ENCODE measurements around the gene ATRNL1. TPM values are rescaled to one million over a fixed set of nuclear protein-coding genes. Genes with fewer than 3 reads are reported as not detected.

ATRNL1 gene
- polyA plus RNA-seq, 4 donors = 0.78 to 1.1 TPM; not detected in 2

DNA sequence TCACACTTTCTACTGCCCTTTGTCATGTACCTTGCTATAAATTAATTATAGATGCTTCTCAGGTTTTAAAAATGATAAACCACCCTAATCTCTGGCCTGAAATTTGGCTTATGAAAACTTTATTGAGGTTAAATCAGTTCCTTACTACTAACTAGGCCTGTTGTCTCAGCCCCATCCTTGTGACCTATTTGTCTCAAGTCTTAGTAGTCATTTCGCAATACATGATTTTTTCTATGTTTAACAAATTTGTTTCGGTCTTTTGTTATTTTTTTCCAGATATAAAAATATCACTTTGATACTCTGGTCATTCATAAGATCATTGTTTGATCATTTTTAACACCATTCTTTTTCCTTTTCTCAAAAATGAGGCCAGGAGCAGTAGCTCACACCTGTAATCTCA, 768.3 kb downstream of the ATRNL1 start:
- DNase-seq = no peak
- Histone ChIP-seq H3K9me3 (ENCODE audit: control insufficient read depth in 2 of 2, insufficient read depth in 1 of 2, low read depth in 1 of 2, low read length in 1 of 2) (no peaks in the 10 kb centered on the region), H3K36me3 (ENCODE audit: control insufficient read depth in 3 of 3, insufficient read depth in 2 of 3, low read depth in 1 of 3, low read length in 3 of 3) (no peaks in the 10 kb centered on the region), H3K27ac (ENCODE audit: low read depth in 1 of 3, low read length in 2 of 3) (peak overlapping the region in 1 of 3 donors; percentile 64), H3K27me3 (ENCODE audit: control insufficient read depth in 3 of 3, insufficient read depth in 3 of 3, low read length in 3 of 3) (no peaks in the 10 kb centered on the region), H3K4me1 (ENCODE audit: control insufficient read depth in 3 of 3, insufficient read depth in 2 of 3, low read depth in 1 of 3, low read length in 2 of 3) (peaks cover 0 to 8% (median 0%) of the 10 kb centered on the region in 3 donors), H3K4me3 (ENCODE audit: low read depth in 1 of 3, low read length in 3 of 3) (no peak overlapping the region)
- 86 to 88% (median 86%) methylated on average over 2 of the region's 2 CpGs for WGBS, 3 donors
- FAIRE-seq = no peak

DNA sequence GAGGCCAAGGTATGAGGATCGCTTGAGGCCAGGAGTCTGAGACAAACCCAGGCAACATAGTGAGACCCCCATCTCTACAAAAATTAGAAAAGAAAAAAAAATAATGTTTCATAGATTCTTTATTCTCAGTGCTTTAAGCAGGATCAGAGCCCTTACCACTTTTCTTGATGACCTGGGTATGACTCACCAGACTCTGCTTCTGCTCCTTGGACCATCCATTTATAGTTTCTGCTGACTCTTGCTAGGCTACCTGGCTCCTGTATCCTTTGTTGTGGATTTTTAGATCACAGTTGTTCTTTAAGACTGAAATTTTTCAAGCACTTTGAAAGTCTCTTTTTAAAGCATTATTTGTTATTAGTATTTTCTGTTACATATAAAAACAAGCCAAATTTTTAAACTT, 768.7 kb downstream of the ATRNL1 start:
- Histone ChIP-seq H3K27me3 (ENCODE audit: control insufficient read depth in 3 of 3, insufficient read depth in 3 of 3, low read length in 3 of 3) (no peaks in the 10 kb centered on the region), H3K4me3 (ENCODE audit: low read depth in 1 of 3, low read length in 3 of 3) (no peak overlapping the region), H3K27ac (ENCODE audit: low read depth in 1 of 3, low read length in 2 of 3) (peak overlapping the region in 1 of 3 donors; percentile 64), H3K9me3 (ENCODE audit: control insufficient read depth in 2 of 2, insufficient read depth in 1 of 2, low read depth in 1 of 2, low read length in 1 of 2) (no peaks in the 10 kb centered on the region), H3K36me3 (ENCODE audit: control insufficient read depth in 3 of 3, insufficient read depth in 2 of 3, low read depth in 1 of 3, low read length in 3 of 3) (no peaks in the 10 kb centered on the region), H3K4me1 (ENCODE audit: control insufficient read depth in 3 of 3, insufficient read depth in 2 of 3, low read depth in 1 of 3, low read length in 2 of 3) (peaks cover 0 to 8% (median 0%) of the 10 kb centered on the region in 3 donors)
- WGBS, 3 donors = 85 to 97% (median 97%) methylated on average over 1 of the region's 1 CpG
- DNase-seq = peak in 1 of 2 donors; percentile 34
- FAIRE-seq = no peak

DNA sequence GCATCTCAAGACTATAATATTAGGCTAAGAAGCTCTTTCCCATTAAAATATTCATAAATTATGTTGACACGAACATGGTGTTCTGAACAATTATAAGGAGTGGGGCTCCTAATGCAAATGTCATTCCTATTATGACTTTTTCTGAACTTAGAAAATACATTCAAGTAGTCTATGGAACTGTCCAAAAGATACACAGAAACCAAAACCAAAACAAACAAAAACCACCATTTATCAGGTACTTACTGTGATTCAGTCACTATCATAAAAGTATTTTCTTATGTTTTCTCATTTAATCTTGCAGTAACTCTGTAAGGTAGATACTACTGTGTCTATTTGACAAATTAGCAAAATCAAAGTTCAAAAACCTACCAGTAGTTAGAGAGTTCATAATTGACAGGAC, 773.0 kb downstream of the ATRNL1 start:
- FAIRE-seq (no peak), DNase-seq (no peak)
- Histone ChIP-seq H3K4me1 (ENCODE audit: control insufficient read depth in 3 of 3, insufficient read depth in 2 of 3, low read depth in 1 of 3, low read length in 2 of 3) (peaks cover 0 to 6% (median 0%) of the 10 kb centered on the region in 3 donors), H3K27ac (ENCODE audit: low read depth in 1 of 3, low read length in 2 of 3) (no peak overlapping the region), H3K27me3 (ENCODE audit: control insufficient read depth in 3 of 3, insufficient read depth in 3 of 3, low read length in 3 of 3) (no peaks in the 10 kb centered on the region), H3K9me3 (ENCODE audit: control insufficient read depth in 2 of 2, insufficient read depth in 1 of 2, low read depth in 1 of 2, low read length in 1 of 2) (no peaks in the 10 kb centered on the region), H3K4me3 (ENCODE audit: low read depth in 1 of 3, low read length in 3 of 3) (no peak overlapping the region), H3K36me3 (ENCODE audit: control insufficient read depth in 3 of 3, insufficient read depth in 2 of 3, low read depth in 1 of 3, low read length in 3 of 3) (no peaks in the 10 kb centered on the region)
- WGBS, 3 donors = 86 to 89% (median 87%) methylated on average over 1 of the region's 1 CpG

DNA sequence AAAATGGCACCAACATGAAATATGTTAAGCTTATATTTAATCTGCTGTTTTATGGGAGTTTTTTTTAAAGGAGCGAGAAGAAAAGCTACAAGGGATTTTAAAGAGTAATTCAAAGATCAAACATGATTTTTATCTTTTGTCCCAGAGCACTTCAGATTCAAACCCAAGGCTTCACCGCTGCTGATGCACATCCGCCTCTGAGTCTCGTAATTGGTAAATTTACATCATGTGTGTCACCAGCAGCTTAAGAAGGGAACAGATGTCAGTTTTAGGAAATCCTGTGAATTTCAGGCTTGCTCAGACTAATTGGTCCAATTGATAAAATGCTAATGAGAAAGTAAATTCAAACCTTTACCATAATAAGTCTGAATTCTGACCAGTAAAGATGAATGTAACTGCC, 773.5 kb downstream of the ATRNL1 start:
- WGBS, 3 donors = 88 to 92% (median 89%) methylated on average over 4 of the region's 4 CpGs
- peaks cover 0 to 4% (median 0%) of the 10 kb centered on the region in 3 donors for H3K4me1 ChIP-seq (ENCODE audit: control insufficient read depth in 3 of 3, insufficient read depth in 2 of 3, low read depth in 1 of 3, low read length in 2 of 3)
- H3K27me3 ChIP-seq (ENCODE audit: control insufficient read depth in 3 of 3, insufficient read depth in 3 of 3, low read length in 3 of 3) = no peaks in the 10 kb centered on the region
- no peak for DNase-seq
- no peak overlapping the region for H3K4me3 ChIP-seq (ENCODE audit: low read depth in 1 of 3, low read length in 3 of 3)
- no peak overlapping the region for H3K27ac ChIP-seq (ENCODE audit: low read depth in 1 of 3, low read length in 2 of 3)
- FAIRE-seq = no peak
- no peaks in the 10 kb centered on the region for H3K36me3 ChIP-seq (ENCODE audit: control insufficient read depth in 3 of 3, insufficient read depth in 2 of 3, low read depth in 1 of 3, low read length in 3 of 3)
- no peaks in the 10 kb centered on the region for H3K9me3 ChIP-seq (ENCODE audit: control insufficient read depth in 2 of 2, insufficient read depth in 1 of 2, low read depth in 1 of 2, low read length in 1 of 2)

DNA sequence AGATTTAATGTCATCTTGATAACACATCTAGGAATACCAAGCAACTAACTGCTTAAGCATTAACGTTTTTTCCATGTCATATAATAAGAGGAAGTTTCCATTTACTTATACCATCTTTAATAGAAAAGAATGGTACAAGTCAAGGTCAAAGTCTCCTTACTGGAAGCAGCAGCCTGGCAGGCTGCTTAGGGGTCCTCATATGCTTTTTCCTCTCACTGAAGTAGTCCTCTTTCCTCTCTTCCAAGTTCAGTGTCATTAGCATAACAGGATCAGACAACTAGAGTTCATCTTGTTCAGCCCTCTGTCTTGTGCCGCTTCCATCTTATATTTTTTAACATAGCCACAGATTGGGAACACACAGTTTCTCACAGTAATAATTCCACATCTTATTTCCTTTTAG, 774.1 kb downstream of the ATRNL1 start:
- Histone ChIP-seq H3K27me3 (ENCODE audit: control insufficient read depth in 3 of 3, insufficient read depth in 3 of 3, low read length in 3 of 3) (no peaks in the 10 kb centered on the region), H3K36me3 (ENCODE audit: control insufficient read depth in 3 of 3, insufficient read depth in 2 of 3, low read depth in 1 of 3, low read length in 3 of 3) (no peaks in the 10 kb centered on the region), H3K4me1 (ENCODE audit: control insufficient read depth in 3 of 3, insufficient read depth in 2 of 3, low read depth in 1 of 3, low read length in 2 of 3) (peaks cover 0 to under 1% (median 0%) of the 10 kb centered on the region in 3 donors), H3K9me3 (ENCODE audit: control insufficient read depth in 2 of 2, insufficient read depth in 1 of 2, low read depth in 1 of 2, low read length in 1 of 2) (no peaks in the 10 kb centered on the region), H3K4me3 (ENCODE audit: low read depth in 1 of 3, low read length in 3 of 3) (no peak overlapping the region), H3K27ac (ENCODE audit: low read depth in 1 of 3, low read length in 2 of 3) (no peak overlapping the region)
- 50 to 57% (median 51%) methylated on average over 2 of the region's 2 CpGs for WGBS, 3 donors
- no peak for FAIRE-seq
- peak in 1 of 2 donors; percentile 7 for DNase-seq

DNA sequence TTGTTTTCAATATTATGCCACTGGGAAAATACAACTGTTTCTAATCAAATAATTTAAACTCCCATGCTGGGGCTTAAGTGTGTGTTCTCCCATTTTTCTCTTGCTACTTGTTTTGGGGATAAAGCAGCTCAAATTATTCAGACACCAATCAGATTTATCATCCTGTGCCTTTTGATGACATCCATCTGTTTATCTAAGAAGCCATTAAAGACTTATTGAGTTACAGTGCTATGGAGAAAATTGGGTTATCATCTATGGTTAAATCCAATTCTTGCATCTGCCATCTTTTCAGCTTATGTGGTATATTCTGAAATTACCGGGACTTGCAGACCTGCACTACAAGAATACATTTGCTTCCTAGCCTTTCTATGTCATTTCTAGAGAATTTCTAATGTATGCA, 778.7 kb downstream of the ATRNL1 start:
- no peak for DNase-seq
- H3K27ac ChIP-seq (ENCODE audit: low read depth in 1 of 3, low read length in 2 of 3) = no peak overlapping the region
- no peak overlapping the region for H3K4me3 ChIP-seq (ENCODE audit: low read depth in 1 of 3, low read length in 3 of 3)
- 85 to 89% (median 86%) methylated on average over 1 of the region's 1 CpG for WGBS, 3 donors
- H3K27me3 ChIP-seq (ENCODE audit: control insufficient read depth in 3 of 3, insufficient read depth in 3 of 3, low read length in 3 of 3) = no peaks in the 10 kb centered on the region
- H3K36me3 ChIP-seq (ENCODE audit: control insufficient read depth in 3 of 3, insufficient read depth in 2 of 3, low read depth in 1 of 3, low read length in 3 of 3) = no peaks in the 10 kb centered on the region
- H3K4me1 ChIP-seq (ENCODE audit: control insufficient read depth in 3 of 3, insufficient read depth in 2 of 3, low read depth in 1 of 3, low read length in 2 of 3) = peaks cover 0 to 6% (median 0%) of the 10 kb centered on the region in 3 donors
- no peak for FAIRE-seq
- H3K9me3 ChIP-seq (ENCODE audit: control insufficient read depth in 2 of 2, insufficient read depth in 1 of 2, low read depth in 1 of 2, low read length in 1 of 2) = no peaks in the 10 kb centered on the region

DNA sequence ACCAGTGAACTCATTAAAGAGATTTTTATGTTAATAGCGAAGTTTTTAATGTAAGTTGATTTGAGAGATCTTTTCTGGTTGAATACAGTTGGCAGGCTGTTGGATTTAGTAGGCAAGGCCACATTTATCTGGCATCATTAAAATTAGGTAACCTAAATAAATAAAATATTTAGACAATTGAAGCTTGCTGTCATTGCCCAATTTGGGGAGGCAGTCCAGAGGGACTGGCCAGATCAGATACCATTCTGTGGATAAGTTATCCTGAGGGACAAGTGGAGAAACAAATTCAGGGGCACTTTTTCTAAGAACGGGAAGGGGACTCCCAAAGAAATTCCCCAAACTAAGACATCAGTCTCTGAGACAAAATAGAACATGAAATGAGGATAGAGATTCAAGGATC, 782.0 kb downstream of the ATRNL1 start:
- H3K4me3 ChIP-seq (ENCODE audit: low read depth in 1 of 3, low read length in 3 of 3) = no peak overlapping the region
- H3K4me1 ChIP-seq (ENCODE audit: control insufficient read depth in 3 of 3, insufficient read depth in 2 of 3, low read depth in 1 of 3, low read length in 2 of 3) = peaks cover 0 to 6% (median 0%) of the 10 kb centered on the region in 3 donors
- FAIRE-seq (no peak), DNase-seq (no peak)
- WGBS, 3 donors = 74 to 84% (median 81%) methylated on average over 2 of the region's 2 CpGs
- H3K27ac ChIP-seq (ENCODE audit: low read depth in 1 of 3, low read length in 2 of 3) = no peak overlapping the region
- no peaks in the 10 kb centered on the region for H3K27me3 ChIP-seq (ENCODE audit: control insufficient read depth in 3 of 3, insufficient read depth in 3 of 3, low read length in 3 of 3)
- no peaks in the 10 kb centered on the region for H3K9me3 ChIP-seq (ENCODE audit: control insufficient read depth in 2 of 2, insufficient read depth in 1 of 2, low read depth in 1 of 2, low read length in 1 of 2)
- H3K36me3 ChIP-seq (ENCODE audit: control insufficient read depth in 3 of 3, insufficient read depth in 2 of 3, low read depth in 1 of 3, low read length in 3 of 3) = no peaks in the 10 kb centered on the region

DNA sequence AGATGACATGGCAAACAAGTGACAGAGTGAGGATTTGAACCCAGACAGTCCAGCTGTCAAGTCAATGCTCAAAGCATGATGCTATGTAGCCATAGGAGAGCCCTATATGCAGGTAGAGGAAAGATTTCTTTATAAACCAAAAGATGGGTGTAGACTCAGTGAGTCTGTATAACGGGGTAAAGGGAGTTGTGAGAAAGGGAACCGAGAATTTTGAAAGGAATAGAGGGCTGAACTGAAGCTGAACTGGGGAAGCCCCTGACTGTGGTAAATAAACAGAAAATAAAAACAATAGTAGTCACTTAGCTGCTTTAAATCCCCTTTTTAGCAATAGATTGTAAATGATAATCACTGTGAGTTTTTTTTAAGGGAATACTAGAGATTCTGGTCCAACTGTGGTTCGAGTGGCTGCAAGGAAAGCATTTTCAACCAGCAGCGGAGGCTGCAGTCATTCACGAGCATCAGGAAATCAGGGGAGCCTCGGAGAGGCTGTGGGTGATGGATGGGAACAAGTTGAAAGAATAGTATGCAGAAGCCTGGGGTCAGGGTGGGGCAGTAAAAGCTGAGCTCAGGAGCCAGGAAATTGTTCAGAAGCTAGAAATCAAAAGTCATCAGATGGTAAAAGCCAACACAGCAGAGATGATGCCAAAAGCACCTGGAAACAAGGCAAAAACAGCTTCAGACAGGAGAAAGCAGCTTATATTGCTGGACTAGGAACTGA, 786.4 kb downstream of the ATRNL1 start:
- FAIRE-seq (no peak), DNase-seq (no peak)
- no peaks in the 10 kb centered on the region for H3K4me1 ChIP-seq (ENCODE audit: control insufficient read depth in 3 of 3, insufficient read depth in 2 of 3, low read depth in 1 of 3, low read length in 2 of 3)
- H3K9me3 ChIP-seq (ENCODE audit: control insufficient read depth in 2 of 2, insufficient read depth in 1 of 2, low read depth in 1 of 2, low read length in 1 of 2) = no peaks in the 10 kb centered on the region
- H3K27ac ChIP-seq (ENCODE audit: low read depth in 1 of 3, low read length in 2 of 3) = no peak overlapping the region
- WGBS, 3 donors = 50 to 65% (median 56%) methylated on average over 6 of the region's 6 CpGs
- H3K27me3 ChIP-seq (ENCODE audit: control insufficient read depth in 3 of 3, insufficient read depth in 3 of 3, low read length in 3 of 3) = no peaks in the 10 kb centered on the region
- no peaks in the 10 kb centered on the region for H3K36me3 ChIP-seq (ENCODE audit: control insufficient read depth in 3 of 3, insufficient read depth in 2 of 3, low read depth in 1 of 3, low read length in 3 of 3)
- no peak overlapping the region for H3K4me3 ChIP-seq (ENCODE audit: low read depth in 1 of 3, low read length in 3 of 3)

DNA sequence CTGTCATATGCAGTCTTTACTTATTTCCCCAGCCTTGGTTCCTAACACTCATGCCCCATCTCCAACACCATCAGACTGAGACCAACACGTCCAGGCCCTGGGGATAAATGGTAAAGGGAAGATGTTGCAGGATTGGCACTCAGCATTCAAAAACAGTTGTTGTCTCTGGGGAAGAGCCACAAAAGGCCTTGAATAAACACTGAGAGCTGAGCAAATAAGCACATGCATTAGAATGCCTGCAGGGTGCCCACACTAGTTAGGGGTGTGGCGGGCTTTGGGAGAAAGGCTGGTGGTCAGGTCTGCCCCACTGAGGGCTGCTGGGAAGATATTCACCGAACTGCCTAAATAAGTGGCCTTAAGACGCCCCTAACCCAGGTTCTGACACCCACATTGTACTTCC, 788.9 kb downstream of the ATRNL1 start:
- H3K9me3 ChIP-seq (ENCODE audit: control insufficient read depth in 2 of 2, insufficient read depth in 1 of 2, low read depth in 1 of 2, low read length in 1 of 2) = no peaks in the 10 kb centered on the region
- no peak for FAIRE-seq
- no peak overlapping the region for H3K4me3 ChIP-seq (ENCODE audit: low read depth in 1 of 3, low read length in 3 of 3)
- no peaks in the 10 kb centered on the region for H3K27me3 ChIP-seq (ENCODE audit: control insufficient read depth in 3 of 3, insufficient read depth in 3 of 3, low read length in 3 of 3)
- H3K4me1 ChIP-seq (ENCODE audit: control insufficient read depth in 3 of 3, insufficient read depth in 2 of 3, low read depth in 1 of 3, low read length in 2 of 3) = no peaks in the 10 kb centered on the region
- no peak for DNase-seq
- WGBS, 3 donors = 78 to 91% (median 84%) methylated on average over 4 of the region's 4 CpGs
- no peak overlapping the region for H3K27ac ChIP-seq (ENCODE audit: low read depth in 1 of 3, low read length in 2 of 3)
- no peaks in the 10 kb centered on the region for H3K36me3 ChIP-seq (ENCODE audit: control insufficient read depth in 3 of 3, insufficient read depth in 2 of 3, low read depth in 1 of 3, low read length in 3 of 3)
